Urinary bladder (tissue), 4 donors: ENCODE results near the gene SMIM13. TPM values are rescaled to one million over a fixed set of nuclear protein-coding genes. Genes with fewer than 3 reads are reported as not detected.

ENCODE experiments used
- DNase-seq: peaks from one replicate; pipeline ENCODE4 v3.0.0-alpha.2; 2015; ENCODE audit errors: extremely low spot score
- H3K27ac ChIP-seq: one replicate; pipeline ENCODE4 v1.5.1; 2013; ENCODE audit warnings: low read depth, mild to moderate bottlenecking, moderate library complexity
- H3K36me3 ChIP-seq: one replicate; pipeline ENCODE4 v1.6.1; 2013; ENCODE audit warnings: mild to moderate bottlenecking, moderate library complexity; ENCODE audit not compliant: insufficient read depth
- H3K4me1 ChIP-seq: one replicate; pipeline ENCODE4 v1.6.1; 2013; ENCODE audit warnings: mild to moderate bottlenecking, moderate library complexity; ENCODE audit not compliant: insufficient read depth
- H3K4me3 ChIP-seq: one replicate; pipeline ENCODE4 v1.5.1; 2013; ENCODE audit warnings: low read depth, low read length
- WGBS: extraction: QIAGEN DNeasy Blood & Tissue Kit; methylation state at CpG from one replicate; pipeline ENCODE4 v1.1.7; 2013; 5-methylcytosine and 5-hydroxymethylcytosine counted together
- polyA plus RNA-seq: library from polyadenylated mRNA; stranded (reverse); fragments of 200-250 nt; gene quantifications from one replicate; pipeline ENCODE4 v1.2.3, GENCODE V29; 2013
- small RNA-seq: library from RNA; depleted of rRNA; stranded (forward); fragments of <200 nt; gene quantifications from one replicate; pipeline ENCODE3, GENCODE V24; 2014
- total RNA-seq: library from RNA; depleted of rRNA; stranded (reverse); fragments of >200 nt; gene quantifications from one replicate; pipeline ENCODE4 v1.2.3, GENCODE V29; 2014
- donor health status: healthy with polysubstance abuse.
- donor health status: healthy.

The SMIM13 gene
- total and polyA plus RNA-seq, 2 donors, result 7.5 to 28.4 TPM

DNA sequence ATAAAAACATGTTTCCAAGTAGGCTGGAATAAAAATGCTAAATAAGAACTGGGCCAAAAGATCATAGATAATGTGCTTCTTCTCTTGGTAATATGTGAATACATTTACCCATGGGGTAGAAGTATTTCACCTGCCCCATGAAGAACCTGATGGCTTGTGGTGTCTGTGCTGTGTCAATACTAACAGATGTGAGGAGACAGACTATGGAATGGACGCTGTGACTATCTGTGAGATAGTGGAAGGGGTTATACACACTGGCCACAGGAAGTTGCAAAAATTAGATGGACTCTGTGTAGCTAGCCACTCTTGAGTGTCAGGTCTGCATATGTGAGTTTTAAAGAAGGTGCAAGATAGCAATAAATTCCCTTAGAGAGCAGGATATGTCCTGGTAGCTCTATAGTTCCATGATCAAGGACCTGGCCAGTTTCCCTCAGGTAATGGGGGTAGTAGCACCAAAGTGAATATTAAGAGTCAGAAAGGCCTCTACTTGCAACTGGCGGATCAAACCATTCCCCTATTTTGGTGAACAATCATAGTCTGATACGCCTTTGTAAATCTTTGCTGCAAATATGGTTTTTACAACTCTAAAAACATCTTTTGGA, 90.2 kb downstream of the SMIM13 start:
- Histone ChIP-seq H3K27ac (no peak overlapping the region), H3K4me1 (no peaks in the 10 kb centered on the region), H3K36me3 (no peaks in the 10 kb centered on the region), H3K4me3 (no peak overlapping the region)
- DNase-seq, result no peak
- WGBS, result 91% methylated on average over 3 of the region's 3 CpGs

DNA sequence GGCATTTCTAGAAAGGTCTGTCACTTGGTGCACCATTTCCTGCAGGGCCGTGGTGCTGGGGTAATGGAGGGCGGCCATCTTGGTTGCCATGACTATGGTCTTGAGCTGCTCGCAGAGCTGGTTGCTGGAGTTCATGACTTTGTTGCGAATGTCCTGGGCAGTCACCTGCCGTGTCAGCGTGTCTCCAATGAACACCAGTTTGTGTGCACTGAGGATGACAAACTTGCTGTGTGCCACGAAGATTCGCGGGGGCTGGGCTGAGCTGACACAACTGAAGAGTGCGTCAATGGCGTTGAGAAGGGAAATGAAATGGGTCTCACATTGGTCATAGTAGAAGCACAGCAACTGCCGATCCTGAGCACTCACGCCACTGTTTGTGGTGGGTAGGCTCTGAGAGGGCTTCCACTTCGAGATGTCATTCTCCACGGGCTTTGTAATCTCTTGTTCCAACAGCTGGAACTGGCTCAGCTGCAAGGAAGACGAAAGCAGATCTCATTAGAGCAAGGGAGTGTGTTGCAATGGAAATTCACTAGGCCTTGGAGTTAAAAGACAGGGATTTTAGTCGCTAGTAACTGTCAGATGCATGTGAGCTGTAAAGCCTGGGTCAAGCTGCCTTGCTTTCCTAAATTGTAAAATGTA, 91.7 kb downstream of the SMIM13 start:
- Histone ChIP-seq H3K4me3 (no peak overlapping the region), H3K27ac (no peak overlapping the region), H3K36me3 (no peaks in the 10 kb centered on the region), H3K4me1 (no peaks in the 10 kb centered on the region)
- DNase-seq, result no peak
- WGBS, result 83% methylated on average over 17 of the region's 17 CpGs

DNA sequence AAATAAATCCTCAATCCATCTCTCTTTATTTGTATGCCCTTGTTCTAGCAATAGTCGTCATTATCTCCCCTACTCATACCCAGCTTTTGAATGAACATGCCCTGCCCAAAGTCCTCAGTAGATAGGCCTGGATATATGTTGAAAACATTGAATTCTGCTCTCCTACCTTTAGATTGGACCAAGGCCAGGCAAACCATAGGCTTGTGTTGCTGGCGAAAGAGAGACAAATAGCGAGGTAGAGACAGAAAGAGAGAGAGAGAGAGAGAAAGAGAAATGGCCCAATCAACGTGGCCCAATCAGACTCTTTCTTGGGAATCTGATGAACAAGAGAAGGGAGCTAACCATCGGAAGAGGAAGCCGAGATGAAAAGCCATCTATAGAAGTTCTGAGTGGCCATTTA, 93.7 kb downstream of the SMIM13 start:
- H3K27ac ChIP-seq, result no peak overlapping the region
- H3K36me3 ChIP-seq, result no peaks in the 10 kb centered on the region
- DNase-seq, result no peak
- 97% methylated on average over 6 of the region's 6 CpGs for WGBS
- no peak overlapping the region for H3K4me3 ChIP-seq
- H3K4me1 ChIP-seq, result no peaks in the 10 kb centered on the region

Small RNAs within 50 kb of the gene (small RNA-seq; reads per million reads assigned to genes)
- gene AL136139.1, result not detected

Other genes starting within 250 kb of the SMIM13 start
- not detected for gene GCM2, start 211.8 kb upstream of the SMIM13 start, total RNA-seq
- gene GCM2, start 211.8 kb upstream of the SMIM13 start, polyA plus RNA-seq, result not detected
- 8.2 TPM for gene SYCP2L, start 206.8 kb upstream of the SMIM13 start, total RNA-seq
- 0.15 TPM for gene SYCP2L, start 206.8 kb upstream of the SMIM13 start, polyA plus RNA-seq
- gene ELOVL2, start 49.5 kb upstream of the SMIM13 start, total RNA-seq, result 6.2 TPM
- 4.1 TPM for gene ELOVL2, start 49.5 kb upstream of the SMIM13 start, polyA plus RNA-seq
- not detected for gene ERVFRD-1, start 17.9 kb downstream of the SMIM13 start, total RNA-seq
- gene ERVFRD-1, start 17.9 kb downstream of the SMIM13 start, polyA plus RNA-seq, result 0.22 TPM
- 49.5 TPM for gene NEDD9, start 138.8 kb downstream of the SMIM13 start, total RNA-seq
- gene NEDD9, start 138.8 kb downstream of the SMIM13 start, polyA plus RNA-seq, result 25.7 TPM